SU-DHL-6 (cell line): ENCODE results near the gene RAI14.

ENCODE experiments used
- CTCF ChIP-seq: fragments of 200-600 bp; sonication (generic); IDR thresholded peaks from one replicate; pipeline ENCODE4 v1.5.1; 2017; ENCODE audit warnings: antibody characterized with exemption, mild to moderate bottlenecking, low read length, moderate library complexity; ENCODE audit not compliant: insufficient read depth, poor library complexity, severe bottlenecking
- EZH2phosphoT487 ChIP-seq: fragments of 200-600 bp; sonication (generic), shearing (Covaris generic); conservative IDR thresholded peaks from 2 replicates; pipeline ENCODE4 v1.6.1; 2018; ENCODE audit warnings: mild to moderate bottlenecking, antibody characterized with exemption, low read length, moderate library complexity, mixed read lengths

GRCh38 chr5:34789021-34789531 is 132.9 kb downstream of the RAI14 start:
- TF ChIP-seq CTCF, result no peak
- no peak for TF ChIP-seq EZH2phosphoT487
